Measurements from ENCODE around the gene TMEM106C.

The TMEM106C gene

GRCh38 chr12:47963340-47964040 lies at the start of gene TMEM106C:
Gene TMEM106C (plus strand): TSS chr12:47963596. CDS start chr12:47964237, 641 bp downstream.
- peak; percentile 71 for DNase-seq (ENCODE audit: low read depth, low spot score)

- DNase-seq (ENCODE audit: low read depth, low spot score) = no peak
Measured at GRCh38 chr12:47920913-47921312, 42.5 kb upstream of the TMEM106C start.

- no peak for DNase-seq (ENCODE audit: low read depth, low spot score)
Measured at GRCh38 chr12:47921907-47922306, 41.5 kb upstream of the TMEM106C start.

- DNase-seq (ENCODE audit: low read depth, low spot score) = no peak
Measured at GRCh38 chr12:47927346-47927745, 36.0 kb upstream of the TMEM106C start.

GRCh38 chr12:47930634-47931033 lies 32.8 kb upstream of the TMEM106C start:
- DNase-seq (ENCODE audit: low read depth, low spot score) = no peak

DNA sequence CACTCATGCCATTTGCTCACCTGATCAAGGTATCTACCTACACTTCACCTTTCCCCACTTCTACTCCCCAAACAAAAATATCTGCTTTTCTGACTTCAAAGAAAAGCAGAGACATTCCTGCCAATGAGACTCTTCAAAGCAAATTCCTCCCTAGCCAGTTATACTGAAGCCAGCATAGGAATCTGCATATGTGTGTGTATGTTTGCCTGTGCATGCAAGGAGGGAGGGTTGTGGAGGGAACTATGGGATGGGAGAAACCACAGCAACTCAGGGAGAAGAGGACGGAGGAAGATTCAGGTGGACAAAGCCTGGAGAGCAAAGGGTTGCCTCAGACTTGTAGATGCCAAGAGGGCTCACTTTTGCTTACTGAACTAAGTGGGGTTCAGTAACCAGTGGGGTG lies 32.2 kb upstream of the TMEM106C start:
- no peak for DNase-seq (ENCODE audit: low read depth, low spot score)

DNA sequence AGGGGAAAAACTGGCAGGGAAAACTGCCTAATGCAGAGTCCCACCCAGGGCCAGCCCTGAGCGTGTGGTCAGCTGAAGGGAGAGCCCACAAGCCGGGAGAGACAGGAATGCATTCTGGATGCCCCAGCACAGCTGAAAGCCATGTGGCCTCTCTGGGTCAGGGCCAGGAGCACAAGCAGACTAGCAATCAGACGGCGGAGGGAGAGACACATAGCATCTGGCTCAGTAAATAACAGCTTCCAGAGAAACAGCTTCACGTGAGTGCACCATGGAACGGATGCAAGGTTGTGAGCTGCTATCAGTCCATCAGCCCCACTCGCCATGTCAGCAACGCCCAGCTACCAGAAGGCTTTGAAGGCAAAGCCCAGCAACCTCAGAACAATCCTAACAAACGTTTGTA lies 28.2 kb upstream of the TMEM106C start:
- DNase-seq (ENCODE audit: low read depth, low spot score) = no peak

DNA sequence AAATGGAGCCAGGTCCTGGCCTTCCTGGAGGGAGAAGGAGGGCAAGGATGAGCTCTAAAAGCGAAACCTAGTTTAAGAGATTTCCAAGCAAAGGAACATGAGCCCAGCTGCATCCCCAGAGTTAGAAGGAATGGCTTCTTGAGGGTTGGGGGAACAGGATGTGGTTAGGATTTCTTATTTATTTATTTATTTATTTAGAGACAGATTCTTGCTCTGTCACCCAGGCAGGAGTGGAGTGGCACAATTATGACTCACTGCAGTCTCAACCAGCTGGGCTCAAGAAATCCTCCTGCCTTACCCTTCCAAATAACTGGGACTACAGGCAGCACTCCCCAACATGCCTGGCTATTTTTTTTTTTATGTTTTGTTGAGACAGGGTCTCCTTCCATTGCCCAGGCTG lies 25.3 kb upstream of the TMEM106C start:
- no peak for DNase-seq (ENCODE audit: low read depth, low spot score)

GRCh38 chr12:47938594-47938993 lies 24.8 kb upstream of the TMEM106C start:
- DNase-seq (ENCODE audit: low read depth, low spot score) = no peak

DNA sequence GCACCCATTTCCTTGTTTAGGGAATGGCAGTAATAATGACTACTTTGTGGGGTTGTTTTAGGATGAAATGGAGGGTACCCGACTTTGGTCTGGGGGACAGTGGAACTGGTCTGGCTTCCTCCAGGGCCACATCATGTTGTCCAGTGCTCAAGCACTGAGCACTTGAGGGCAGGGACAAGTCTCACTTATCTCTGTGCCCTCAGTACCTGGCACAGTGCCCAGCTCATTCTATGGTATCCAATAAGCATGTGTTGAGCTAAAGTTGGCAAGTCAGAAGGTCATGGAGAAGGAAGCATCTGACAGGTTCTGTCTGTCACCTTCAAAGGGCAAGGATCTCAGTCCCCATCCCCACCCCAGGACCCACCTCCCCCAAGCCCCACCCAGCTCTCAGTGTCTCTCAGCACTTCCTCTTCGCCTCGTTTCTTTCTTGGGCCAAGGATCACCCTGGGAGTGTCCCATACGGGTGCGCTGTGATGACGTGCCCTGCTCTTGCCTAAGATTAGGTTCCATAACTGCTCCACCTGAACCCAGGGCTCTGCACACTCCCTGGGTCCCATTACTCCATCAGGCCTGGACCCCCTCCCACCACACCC lies 24.3 kb upstream of the TMEM106C start:
- no peak for DNase-seq (ENCODE audit: low read depth, low spot score)

GRCh38 chr12:47940773-47941474 lies 22.5 kb upstream of the TMEM106C start:
- no peak for DNase-seq (ENCODE audit: low read depth, low spot score)

GRCh38 chr12:47941475-47941780 lies 22.0 kb upstream of the TMEM106C start:
- DNase-seq (ENCODE audit: low read depth, low spot score) = no peak

GRCh38 chr12:47941871-47942613 lies 21.4 kb upstream of the TMEM106C start:
- DNase-seq (ENCODE audit: low read depth, low spot score) = no peak

- DNase-seq (ENCODE audit: low read depth, low spot score) = no peak
Measured at GRCh38 chr12:47942614-47943225, 20.7 kb upstream of the TMEM106C start.

GRCh38 chr12:47943623-47944340 lies 19.6 kb upstream of the TMEM106C start:
- no peak for DNase-seq (ENCODE audit: low read depth, low spot score)

GRCh38 chr12:47944685-47945340 lies 18.6 kb upstream of the TMEM106C start:
- no peak for DNase-seq (ENCODE audit: low read depth, low spot score)

- no peak for DNase-seq (ENCODE audit: low read depth, low spot score)
Measured at GRCh38 chr12:47945341-47945728, 18.1 kb upstream of the TMEM106C start.

DNA sequence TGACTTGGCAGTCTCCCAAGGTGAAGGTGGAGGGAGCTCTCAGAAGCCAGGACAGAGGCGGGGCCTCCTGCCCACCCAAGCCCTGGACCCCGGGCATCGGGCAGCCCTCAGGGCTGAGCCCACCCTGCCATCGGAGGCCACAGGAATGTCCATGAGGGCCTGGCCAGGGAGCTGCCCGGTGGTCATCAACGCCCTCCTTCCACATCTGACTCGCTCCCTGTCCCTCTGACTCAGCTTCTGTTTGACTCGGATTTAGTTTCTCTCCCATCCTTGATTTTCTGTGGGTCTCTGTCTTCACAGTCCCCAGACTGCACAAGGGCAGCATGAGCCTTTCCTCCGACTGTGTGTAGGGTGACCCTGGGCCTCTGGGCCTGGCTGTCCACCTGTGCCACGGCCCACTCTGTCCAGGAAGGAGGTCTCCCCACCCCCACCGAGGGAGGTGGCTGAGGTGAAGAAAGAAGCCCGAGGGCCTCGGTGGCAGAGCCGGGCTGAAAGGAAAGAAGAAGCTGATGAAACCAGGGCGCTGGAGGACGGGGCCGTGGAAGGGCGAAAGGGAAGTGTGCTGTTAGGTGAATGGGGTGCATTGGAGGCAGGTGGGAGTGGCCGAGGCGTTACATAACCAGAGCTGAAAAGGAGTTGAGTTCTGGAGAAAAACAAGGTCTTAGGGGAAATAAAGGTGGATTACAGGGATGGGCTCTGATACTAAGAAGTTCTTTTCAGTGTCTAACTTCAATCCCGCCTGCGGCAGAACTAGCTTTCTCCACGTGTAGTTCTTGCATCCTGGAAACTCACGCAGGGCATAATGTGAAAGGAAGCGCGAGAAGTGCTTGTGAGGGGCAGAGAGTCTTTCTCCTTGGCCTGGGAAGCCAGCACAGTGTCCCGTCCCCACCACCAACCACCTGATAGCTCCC lies 16.7 kb upstream of the TMEM106C start:
- no peak for DNase-seq (ENCODE audit: low read depth, low spot score)

- DNase-seq (ENCODE audit: low read depth, low spot score) = peak; percentile 21
Measured at GRCh38 chr12:47947341-47947740, 16.1 kb upstream of the TMEM106C start.
